ENCODE results near the gene RMI1. TPM values are rescaled to one million over a fixed set of nuclear protein-coding genes. Genes with fewer than 3 reads are reported as not detected.

RMI1 gene
- total RNA-seq, 2 donors from 2014 or later, result 27.1 to 33.2 TPM

GRCh38 chr9:83981126-83981871 is 694 bp downstream of the RMI1 start:
- TF ChIP-seq, protein P1, sequence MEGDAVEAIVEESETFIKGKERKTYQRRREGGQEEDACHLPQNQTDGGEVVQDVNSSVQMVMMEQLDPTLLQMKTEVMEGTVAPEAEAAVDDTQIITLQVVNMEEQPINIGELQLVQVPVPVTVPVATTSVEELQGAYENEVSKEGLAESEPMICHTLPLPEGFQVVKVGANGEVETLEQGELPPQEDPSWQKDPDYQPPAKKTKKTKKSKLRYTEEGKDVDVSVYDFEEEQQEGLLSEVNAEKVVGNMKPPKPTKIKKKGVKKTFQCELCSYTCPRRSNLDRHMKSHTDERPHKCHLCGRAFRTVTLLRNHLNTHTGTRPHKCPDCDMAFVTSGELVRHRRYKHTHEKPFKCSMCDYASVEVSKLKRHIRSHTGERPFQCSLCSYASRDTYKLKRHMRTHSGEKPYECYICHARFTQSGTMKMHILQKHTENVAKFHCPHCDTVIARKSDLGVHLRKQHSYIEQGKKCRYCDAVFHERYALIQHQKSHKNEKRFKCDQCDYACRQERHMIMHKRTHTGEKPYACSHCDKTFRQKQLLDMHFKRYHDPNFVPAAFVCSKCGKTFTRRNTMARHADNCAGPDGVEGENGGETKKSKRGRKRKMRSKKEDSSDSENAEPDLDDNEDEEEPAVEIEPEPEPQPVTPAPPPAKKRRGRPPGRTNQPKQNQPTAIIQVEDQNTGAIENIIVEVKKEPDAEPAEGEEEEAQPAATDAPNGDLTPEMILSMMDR (conservative IDR thresholded peaks at IDR 0.05), result no peak
- Mint-ChIP-seq H3K9me3 (no peaks in the 10 kb centered on the region), H3K27me3 (ENCODE audit: insufficient read depth) (no peaks in the 10 kb centered on the region), H3K4me1 (peaks cover 25% of the 10 kb centered on the region), H3K36me3 (ENCODE audit: low read depth) (peaks cover 34% of the 10 kb centered on the region), H3K4me3 (peak overlapping the region; percentile 99), H3K27ac (peak overlapping the region; percentile 99)
- DNase-seq, result peak; percentile 60
- H3K4me1 ChIP-seq (ENCODE audit: control insufficient read depth, insufficient read depth, low read length), result no peaks in the 10 kb centered on the region
- peak overlapping the region; percentile 100 for H3K9ac ChIP-seq (ENCODE audit: extremely low read depth, low read length, poor library complexity, severe bottlenecking)
- H3K9me3 ChIP-seq (ENCODE audit: control insufficient read depth, low read length), result no peaks in the 10 kb centered on the region
- no peaks in the 10 kb centered on the region for H3K27me3 ChIP-seq (ENCODE audit: control insufficient read depth, insufficient read depth, low read length, poor library complexity, severe bottlenecking)
- 0 to 3% methylated on average over 17 to 28 of the region's 29 CpGs for WGBS, 2 experiments (ENCODE audit: insufficient coverage in 1 of 2, insufficient read length in 1 of 2)
- peak overlapping the region; percentile 100 for H3K27ac ChIP-seq (ENCODE audit: low read depth, low read length)
- peak overlapping the region; percentile 100 for H3K4me3 ChIP-seq (ENCODE audit: low read length)
- H3K36me3 ChIP-seq (ENCODE audit: control insufficient read depth, insufficient read depth, low read length), result peaks cover 28% of the 10 kb centered on the region

DNA sequence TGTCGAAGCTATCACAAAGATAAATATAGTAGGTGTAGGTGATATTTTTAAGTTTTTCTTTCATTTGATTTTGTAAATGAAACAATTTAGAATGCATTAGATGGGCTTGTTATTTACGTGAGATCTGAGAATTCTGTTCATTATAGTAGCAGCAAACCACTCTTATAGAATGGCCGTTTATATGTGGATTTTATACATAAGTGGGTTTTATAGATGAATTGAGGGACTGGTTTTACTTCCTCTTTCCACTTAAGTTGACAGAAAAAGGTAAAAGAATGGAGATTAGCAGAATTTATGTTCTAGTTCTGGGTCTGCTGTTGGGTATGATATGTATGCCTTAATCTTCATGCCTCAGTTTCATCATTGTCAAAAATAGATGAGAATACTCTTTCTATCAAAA is 5.6 kb downstream of the RMI1 start:
- H3K27ac ChIP-seq (ENCODE audit: low read depth, low read length), result no peak overlapping the region
- DNase-seq, result no peak
- Mint-ChIP-seq H3K36me3 (ENCODE audit: low read depth) (peaks cover 30% of the 10 kb centered on the region), H3K27ac (no peak overlapping the region), H3K27me3 (ENCODE audit: insufficient read depth) (no peaks in the 10 kb centered on the region), H3K9me3 (no peaks in the 10 kb centered on the region), H3K4me1 (peaks cover 16% of the 10 kb centered on the region), H3K4me3 (no peak overlapping the region)
- no peaks in the 10 kb centered on the region for H3K9me3 ChIP-seq (ENCODE audit: control insufficient read depth, low read length)
- no peak overlapping the region for H3K4me3 ChIP-seq (ENCODE audit: low read length)
- 85 to 92% methylated on average over 1 to 3 of the region's 3 CpGs for WGBS, 2 experiments (ENCODE audit: insufficient coverage in 1 of 2, insufficient read length in 1 of 2)
- H3K4me1 ChIP-seq (ENCODE audit: control insufficient read depth, insufficient read depth, low read length), result no peaks in the 10 kb centered on the region
- H3K27me3 ChIP-seq (ENCODE audit: control insufficient read depth, insufficient read depth, low read length, poor library complexity, severe bottlenecking), result no peaks in the 10 kb centered on the region
- TF ChIP-seq, protein P1 (conservative IDR thresholded peaks at IDR 0.05), result no peak
- no peak overlapping the region for H3K9ac ChIP-seq (ENCODE audit: extremely low read depth, low read length, poor library complexity, severe bottlenecking)
- peaks cover 18% of the 10 kb centered on the region for H3K36me3 ChIP-seq (ENCODE audit: control insufficient read depth, insufficient read depth, low read length)

- no peaks in the 10 kb centered on the region for H3K9me3 ChIP-seq (ENCODE audit: control insufficient read depth, low read length)
- no peak overlapping the region for H3K9ac ChIP-seq (ENCODE audit: extremely low read depth, low read length, poor library complexity, severe bottlenecking)
- Mint-ChIP-seq H3K27ac (no peak overlapping the region), H3K27me3 (ENCODE audit: insufficient read depth) (no peaks in the 10 kb centered on the region), H3K4me3 (no peak overlapping the region), H3K4me1 (peaks cover 12% of the 10 kb centered on the region), H3K9me3 (no peaks in the 10 kb centered on the region), H3K36me3 (ENCODE audit: low read depth) (peaks cover 30% of the 10 kb centered on the region)
- no peak for DNase-seq
- H3K4me1 ChIP-seq (ENCODE audit: control insufficient read depth, insufficient read depth, low read length), result no peaks in the 10 kb centered on the region
- 94 to 98% methylated on average over 3 to 11 of the region's 11 CpGs for WGBS, 2 experiments (ENCODE audit: insufficient coverage in 1 of 2, insufficient read length in 1 of 2)
- TF ChIP-seq, protein P1 (conservative IDR thresholded peaks at IDR 0.05), result no peak
- H3K4me3 ChIP-seq (ENCODE audit: low read length), result no peak overlapping the region
- H3K27me3 ChIP-seq (ENCODE audit: control insufficient read depth, insufficient read depth, low read length, poor library complexity, severe bottlenecking), result no peaks in the 10 kb centered on the region
- H3K36me3 ChIP-seq (ENCODE audit: control insufficient read depth, insufficient read depth, low read length), result peaks cover 18% of the 10 kb centered on the region
- no peak overlapping the region for H3K27ac ChIP-seq (ENCODE audit: low read depth, low read length)
These were observed 6.3 kb downstream of the RMI1 start for GRCh38 chr9:83986765-83987401.
